ENCODE measurements around the gene TESK1.

TESK1 gene

GRCh38 chr9:35604578-35605350 lies at the start of gene TESK1:
Gene TESK1 (plus strand): TSS chr9:35605262. CDS start chr9:35605620, 358 bp downstream.
- DNase-seq: peak in 43 of 56 donors; percentile 24 to 85 (median 57)

GRCh38 chr9:35555881-35556280 lies 49.2 kb upstream of the TESK1 start:
- no peak for DNase-seq

- DNase-seq: no peak
Observed at GRCh38 chr9:35556776-35557175, 48.3 kb upstream of the TESK1 start.

GRCh38 chr9:35557320-35557719 lies 47.7 kb upstream of the TESK1 start:
- no peak for DNase-seq

- DNase-seq: no peak
Observed at GRCh38 chr9:35558185-35558584, 46.9 kb upstream of the TESK1 start.

GRCh38 chr9:35559792-35560530 lies 45.1 kb upstream of the TESK1 start:
- no peak for DNase-seq

- peak in 2 of 56 donors; percentile 33 to 43 for DNase-seq
Observed at GRCh38 chr9:35560625-35561337, 44.3 kb upstream of the TESK1 start.

- no peak for DNase-seq
Observed at GRCh38 chr9:35561468-35562261, 43.4 kb upstream of the TESK1 start.

GRCh38 chr9:35562895-35563780 lies 41.9 kb upstream of the TESK1 start:
- DNase-seq: no peak

- DNase-seq: peak in 2 of 56 donors; percentile 18 to 19
Observed at GRCh38 chr9:35563791-35564197, 41.3 kb upstream of the TESK1 start.

GRCh38 chr9:35564658-35565061 lies 40.4 kb upstream of the TESK1 start:
- no peak for DNase-seq

- DNase-seq: no peak
Observed at GRCh38 chr9:35566417-35566816, 38.6 kb upstream of the TESK1 start.

- no peak for DNase-seq
Observed at GRCh38 chr9:35568196-35568595, 36.9 kb upstream of the TESK1 start.

GRCh38 chr9:35569206-35569605 lies 35.9 kb upstream of the TESK1 start:
- DNase-seq: no peak

GRCh38 chr9:35570709-35571504 lies 34.2 kb upstream of the TESK1 start:
- no peak for DNase-seq

- DNase-seq: no peak
Observed at GRCh38 chr9:35574578-35575122, 30.4 kb upstream of the TESK1 start.

- DNase-seq: no peak
Observed at GRCh38 chr9:35575478-35575877, 29.6 kb upstream of the TESK1 start.

GRCh38 chr9:35577486-35577885 lies 27.6 kb upstream of the TESK1 start:
- DNase-seq: no peak

- no peak for DNase-seq
Observed at GRCh38 chr9:35579130-35579529, 25.9 kb upstream of the TESK1 start.

All from nucleus accumbens (tissue), 56 donors.